Measurements from ENCODE around the gene UBE2G2.

DNA sequence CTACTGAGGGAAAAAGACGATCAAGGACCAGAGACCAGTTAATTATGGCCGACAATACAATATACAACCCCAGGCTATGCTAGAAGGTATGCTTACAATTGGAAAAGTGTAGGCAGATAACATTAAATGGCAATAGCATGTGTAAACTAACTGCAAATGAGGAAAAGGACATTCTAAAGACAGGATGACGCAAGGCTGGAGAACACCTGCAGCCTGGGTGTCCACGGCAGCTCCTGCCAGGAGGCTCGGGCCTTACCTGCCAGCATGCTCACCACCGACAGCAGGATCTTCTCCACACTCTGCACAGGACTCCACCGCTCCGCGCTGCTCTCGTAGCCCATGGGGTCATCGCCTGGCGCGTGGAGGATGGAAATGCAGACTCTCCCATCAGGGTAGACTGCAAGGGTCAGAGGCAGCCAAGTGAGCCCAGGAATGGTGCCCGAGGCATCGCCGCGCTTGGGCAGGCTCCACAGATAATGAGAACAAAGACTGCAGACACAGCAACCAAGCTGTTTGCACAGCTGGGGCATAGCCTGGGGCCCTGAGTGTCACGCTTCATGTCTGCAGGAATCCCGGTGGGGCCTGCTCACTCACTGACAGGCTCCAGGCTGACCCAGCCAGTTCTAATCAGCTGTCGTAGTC is 28.2 kb downstream of the UBE2G2 start:
- TF ChIP-seq, protein P1, sequence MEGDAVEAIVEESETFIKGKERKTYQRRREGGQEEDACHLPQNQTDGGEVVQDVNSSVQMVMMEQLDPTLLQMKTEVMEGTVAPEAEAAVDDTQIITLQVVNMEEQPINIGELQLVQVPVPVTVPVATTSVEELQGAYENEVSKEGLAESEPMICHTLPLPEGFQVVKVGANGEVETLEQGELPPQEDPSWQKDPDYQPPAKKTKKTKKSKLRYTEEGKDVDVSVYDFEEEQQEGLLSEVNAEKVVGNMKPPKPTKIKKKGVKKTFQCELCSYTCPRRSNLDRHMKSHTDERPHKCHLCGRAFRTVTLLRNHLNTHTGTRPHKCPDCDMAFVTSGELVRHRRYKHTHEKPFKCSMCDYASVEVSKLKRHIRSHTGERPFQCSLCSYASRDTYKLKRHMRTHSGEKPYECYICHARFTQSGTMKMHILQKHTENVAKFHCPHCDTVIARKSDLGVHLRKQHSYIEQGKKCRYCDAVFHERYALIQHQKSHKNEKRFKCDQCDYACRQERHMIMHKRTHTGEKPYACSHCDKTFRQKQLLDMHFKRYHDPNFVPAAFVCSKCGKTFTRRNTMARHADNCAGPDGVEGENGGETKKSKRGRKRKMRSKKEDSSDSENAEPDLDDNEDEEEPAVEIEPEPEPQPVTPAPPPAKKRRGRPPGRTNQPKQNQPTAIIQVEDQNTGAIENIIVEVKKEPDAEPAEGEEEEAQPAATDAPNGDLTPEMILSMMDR (IDR thresholded peaks at IDR 0.05; ENCODE audit: low read depth, low read length, missing input control) = no peak
- TF ChIP-seq, protein P2, sequence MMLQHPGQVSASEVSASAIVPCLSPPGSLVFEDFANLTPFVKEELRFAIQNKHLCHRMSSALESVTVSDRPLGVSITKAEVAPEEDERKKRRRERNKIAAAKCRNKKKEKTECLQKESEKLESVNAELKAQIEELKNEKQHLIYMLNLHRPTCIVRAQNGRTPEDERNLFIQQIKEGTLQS (IDR thresholded peaks at IDR 0.05) = no peak
- TF ChIP-seq, protein P3, sequence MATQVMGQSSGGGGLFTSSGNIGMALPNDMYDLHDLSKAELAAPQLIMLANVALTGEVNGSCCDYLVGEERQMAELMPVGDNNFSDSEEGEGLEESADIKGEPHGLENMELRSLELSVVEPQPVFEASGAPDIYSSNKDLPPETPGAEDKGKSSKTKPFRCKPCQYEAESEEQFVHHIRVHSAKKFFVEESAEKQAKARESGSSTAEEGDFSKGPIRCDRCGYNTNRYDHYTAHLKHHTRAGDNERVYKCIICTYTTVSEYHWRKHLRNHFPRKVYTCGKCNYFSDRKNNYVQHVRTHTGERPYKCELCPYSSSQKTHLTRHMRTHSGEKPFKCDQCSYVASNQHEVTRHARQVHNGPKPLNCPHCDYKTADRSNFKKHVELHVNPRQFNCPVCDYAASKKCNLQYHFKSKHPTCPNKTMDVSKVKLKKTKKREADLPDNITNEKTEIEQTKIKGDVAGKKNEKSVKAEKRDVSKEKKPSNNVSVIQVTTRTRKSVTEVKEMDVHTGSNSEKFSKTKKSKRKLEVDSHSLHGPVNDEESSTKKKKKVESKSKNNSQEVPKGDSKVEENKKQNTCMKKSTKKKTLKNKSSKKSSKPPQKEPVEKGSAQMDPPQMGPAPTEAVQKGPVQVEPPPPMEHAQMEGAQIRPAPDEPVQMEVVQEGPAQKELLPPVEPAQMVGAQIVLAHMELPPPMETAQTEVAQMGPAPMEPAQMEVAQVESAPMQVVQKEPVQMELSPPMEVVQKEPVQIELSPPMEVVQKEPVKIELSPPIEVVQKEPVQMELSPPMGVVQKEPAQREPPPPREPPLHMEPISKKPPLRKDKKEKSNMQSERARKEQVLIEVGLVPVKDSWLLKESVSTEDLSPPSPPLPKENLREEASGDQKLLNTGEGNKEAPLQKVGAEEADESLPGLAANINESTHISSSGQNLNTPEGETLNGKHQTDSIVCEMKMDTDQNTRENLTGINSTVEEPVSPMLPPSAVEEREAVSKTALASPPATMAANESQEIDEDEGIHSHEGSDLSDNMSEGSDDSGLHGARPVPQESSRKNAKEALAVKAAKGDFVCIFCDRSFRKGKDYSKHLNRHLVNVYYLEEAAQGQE (IDR thresholded peaks at IDR 0.05) = no peak
- no peak for TF ChIP-seq GABPA (IDR thresholded peaks at IDR 0.05 in 1 of 2, conservative IDR thresholded peaks at IDR 0.05 in 1 of 2)
- TF ChIP-seq TAF1 (conservative IDR thresholded peaks at IDR 0.05) = no peak
- TF ChIP-seq, protein P4, sequence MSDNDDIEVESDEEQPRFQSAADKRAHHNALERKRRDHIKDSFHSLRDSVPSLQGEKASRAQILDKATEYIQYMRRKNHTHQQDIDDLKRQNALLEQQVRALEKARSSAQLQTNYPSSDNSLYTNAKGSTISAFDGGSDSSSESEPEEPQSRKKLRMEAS (IDR thresholded peaks at IDR 0.05) = no peak
- no peak for TF ChIP-seq RAD21 (IDR thresholded peaks at IDR 0.05)
- no peak for TF ChIP-seq FOXA2 (IDR thresholded peaks at IDR 0.05)
- TF ChIP-seq JUND (IDR thresholded peaks at IDR 0.05) = no peak
- TF ChIP-seq SP1 (IDR thresholded peaks at IDR 0.05) = no peak
- no peak for TF ChIP-seq NR2F2 (IDR thresholded peaks at IDR 0.05)
- TF ChIP-seq YY1 (IDR thresholded peaks at IDR 0.05) = no peak
- no peak for TF ChIP-seq EGR1 (IDR thresholded peaks at IDR 0.05; ENCODE audit: low read depth in 2 of 2)
- no peak for TF ChIP-seq HNF4A (conservative IDR thresholded peaks at IDR 0.05)
